SIG-M5 (cell line): ENCODE measurements around the gene SP3.
A peak's percentile ranks its signal among the peaks of the same experiment; 100 is the strongest.

Experiments
- DNase-seq: peaks from one replicate; lab custom pipeline; 2025; lab: John Stamatoyannopoulos, UW

Gene SP3

DNA sequence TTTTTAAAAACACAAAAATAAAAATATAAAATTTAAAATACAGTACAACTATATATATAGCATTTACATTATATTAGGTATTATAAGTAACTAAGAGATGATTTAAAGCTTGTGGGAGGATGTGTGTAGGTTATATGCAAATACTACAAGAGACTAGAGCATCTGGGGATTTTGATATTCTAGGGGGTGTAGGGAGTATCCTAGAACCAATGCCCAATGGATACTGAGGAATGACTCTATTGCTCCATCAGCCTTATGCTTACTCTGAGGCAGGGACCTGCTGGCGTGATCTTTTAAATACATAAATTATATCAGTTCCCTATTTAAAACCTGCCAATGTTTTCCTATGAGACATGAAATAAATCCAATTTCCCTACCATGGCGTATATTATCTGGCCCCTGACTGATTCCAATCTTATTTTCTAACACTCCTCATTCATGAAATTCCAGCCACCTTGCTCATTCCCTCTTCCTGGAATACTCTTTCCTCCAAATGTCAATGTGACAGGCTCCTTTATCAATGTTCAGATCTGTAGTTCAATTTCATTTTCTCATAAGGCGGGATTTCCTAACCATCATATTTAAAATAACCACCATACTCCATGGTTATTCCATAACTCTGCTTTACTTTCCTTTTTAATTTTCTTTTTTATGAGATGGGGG lies 22.2 kb downstream of the SP3 start:
- no peak for DNase-seq

- no peak for DNase-seq
These were observed 23.6 kb downstream of the SP3 start for GRCh38 chr2:173941567-173941966.

DNA sequence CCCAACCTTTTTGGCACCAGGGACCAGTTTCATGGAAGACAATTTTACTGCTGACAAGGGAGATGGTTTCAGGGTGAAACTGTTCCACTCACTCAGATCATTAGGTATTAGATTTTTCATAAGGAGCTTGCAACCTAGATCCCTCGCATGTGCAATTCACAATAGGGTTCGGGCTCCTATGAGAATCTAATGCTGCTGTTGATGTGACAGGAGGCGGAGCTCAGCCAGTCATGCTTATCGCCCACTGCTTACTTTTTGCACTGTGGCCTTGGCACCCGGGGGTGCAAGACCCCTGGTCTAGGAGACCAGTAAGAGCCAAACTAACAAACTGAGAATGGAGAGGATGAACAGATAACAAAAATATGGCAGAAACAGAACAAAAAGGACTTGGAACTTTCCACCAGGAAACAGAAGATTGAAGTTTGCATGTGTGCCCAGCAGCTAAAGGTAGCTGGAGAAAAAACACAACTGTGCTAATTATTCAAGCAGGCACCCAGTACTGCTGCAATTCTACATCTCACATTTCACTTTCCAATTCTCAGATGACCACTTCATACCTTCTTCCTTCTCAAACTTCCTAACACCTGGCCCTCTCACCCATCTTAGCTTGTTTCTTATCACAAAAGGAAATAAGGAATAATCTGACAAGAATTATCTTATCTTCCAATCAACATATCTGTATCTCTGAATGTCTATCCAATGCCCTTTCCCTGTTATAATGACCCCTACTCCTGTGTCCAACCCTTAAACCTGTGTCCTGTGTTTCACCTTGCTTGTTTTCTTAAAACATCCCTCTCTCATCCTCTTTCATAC lies 24.8 kb downstream of the SP3 start:
- DNase-seq = no peak

DNA sequence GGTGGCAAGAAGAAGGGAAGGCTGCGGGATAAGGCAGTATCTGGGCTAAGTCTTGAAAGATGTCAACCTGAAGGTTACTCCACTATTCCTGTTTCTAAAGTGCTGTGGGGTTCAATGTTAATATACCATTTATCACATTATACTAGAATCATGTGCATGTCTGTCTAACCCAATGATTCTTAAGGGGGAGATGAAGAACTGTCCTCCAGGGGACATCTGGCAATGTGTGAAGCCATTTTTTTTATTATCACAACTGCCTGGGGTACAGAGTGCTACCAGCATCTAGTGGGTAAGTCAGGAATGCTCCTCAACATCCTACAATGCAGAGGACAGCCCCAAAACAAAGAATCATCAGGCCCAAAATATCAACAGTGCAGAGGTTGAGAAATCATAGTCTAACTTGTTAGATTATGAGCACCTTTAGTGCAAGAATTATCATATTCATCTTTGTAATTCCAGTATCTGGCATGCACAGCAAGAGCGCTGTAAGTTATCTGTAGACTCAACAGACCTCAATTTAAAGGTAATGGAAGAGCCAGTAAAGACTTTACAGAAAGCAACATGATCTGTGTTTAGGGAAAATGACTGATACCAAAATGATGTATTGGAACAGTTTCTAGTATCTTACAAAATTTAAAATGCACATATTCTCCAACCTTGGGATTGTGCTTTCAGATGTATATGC lies 26.3 kb downstream of the SP3 start:
- DNase-seq = no peak

DNA sequence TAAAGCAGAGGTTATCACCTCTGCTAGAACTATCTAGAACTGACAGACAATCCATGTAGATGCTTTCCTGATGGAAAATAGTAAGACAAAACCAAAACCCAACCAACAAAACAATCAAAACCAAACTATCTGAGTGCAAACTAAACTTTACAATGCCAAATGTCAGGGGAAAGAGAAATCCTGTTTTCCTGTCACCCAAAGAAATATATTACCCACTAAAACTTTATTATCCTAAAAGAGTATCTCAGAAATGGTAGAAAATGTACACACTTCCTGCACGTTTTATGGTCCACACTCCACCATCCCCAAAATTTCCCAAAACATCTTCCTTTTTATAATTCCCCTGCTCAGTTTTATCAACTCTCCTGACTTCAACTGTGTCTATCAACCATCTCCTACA lies 29.9 kb downstream of the SP3 start:
- DNase-seq = no peak

DNA sequence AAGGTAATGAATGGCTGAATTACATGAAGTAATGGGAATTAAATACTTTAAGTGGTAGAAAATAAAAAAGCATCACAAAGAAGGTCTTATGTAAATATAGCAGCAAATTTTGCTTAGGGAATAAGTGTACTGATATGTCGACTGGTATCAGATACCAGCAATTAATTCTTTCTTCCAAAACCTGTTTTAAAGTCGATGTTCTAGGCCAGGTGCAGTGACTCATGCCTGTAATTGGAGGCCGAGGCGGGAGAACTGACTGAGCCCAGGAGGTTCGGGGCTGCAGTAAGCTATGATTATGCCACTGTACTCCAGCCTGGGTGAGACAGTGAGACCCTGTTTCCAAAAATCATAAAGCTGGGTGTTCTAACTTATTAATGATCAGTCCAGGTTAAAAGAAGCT lies 30.3 kb downstream of the SP3 start:
- DNase-seq = no peak

DNA sequence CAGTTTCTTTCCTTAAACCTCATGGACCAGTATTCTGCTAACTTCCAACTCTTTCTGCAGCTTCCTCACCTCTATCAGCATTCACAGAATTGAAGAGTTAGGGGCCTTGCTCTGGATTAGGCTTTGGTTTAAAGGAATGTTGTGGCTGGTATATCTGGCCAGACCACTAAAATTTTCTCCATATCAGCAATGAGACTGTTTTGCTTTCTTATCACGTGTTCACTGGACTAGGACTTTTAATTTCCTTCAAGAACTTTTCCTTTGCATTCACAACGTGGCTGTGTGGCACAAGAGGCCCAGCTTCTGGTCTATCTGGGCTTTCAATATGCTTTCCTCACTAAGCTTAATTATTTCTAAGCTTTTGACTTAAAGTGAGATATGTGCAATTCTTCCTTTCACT lies 33.4 kb downstream of the SP3 start:
- no peak for DNase-seq

DNA sequence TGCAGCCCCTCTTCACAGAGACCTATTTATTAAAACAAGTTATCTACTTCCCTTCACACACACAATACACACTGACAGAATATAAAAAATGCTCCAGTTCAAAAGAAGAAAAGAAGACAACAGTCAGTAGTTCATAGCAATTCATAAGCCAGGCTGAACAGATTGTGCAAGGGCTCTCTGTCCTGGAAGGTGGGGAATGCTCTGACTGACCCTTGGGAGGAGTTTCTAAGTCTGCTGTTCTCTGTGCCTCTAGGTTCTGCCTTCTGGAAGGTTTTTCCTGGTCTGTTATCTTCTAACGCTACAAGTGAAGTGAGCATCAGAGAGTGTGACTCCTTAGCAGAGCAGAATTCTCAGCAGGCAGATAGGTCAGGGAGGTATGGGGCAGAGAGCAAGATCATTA lies 35.7 kb downstream of the SP3 start:
- DNase-seq = no peak

DNA sequence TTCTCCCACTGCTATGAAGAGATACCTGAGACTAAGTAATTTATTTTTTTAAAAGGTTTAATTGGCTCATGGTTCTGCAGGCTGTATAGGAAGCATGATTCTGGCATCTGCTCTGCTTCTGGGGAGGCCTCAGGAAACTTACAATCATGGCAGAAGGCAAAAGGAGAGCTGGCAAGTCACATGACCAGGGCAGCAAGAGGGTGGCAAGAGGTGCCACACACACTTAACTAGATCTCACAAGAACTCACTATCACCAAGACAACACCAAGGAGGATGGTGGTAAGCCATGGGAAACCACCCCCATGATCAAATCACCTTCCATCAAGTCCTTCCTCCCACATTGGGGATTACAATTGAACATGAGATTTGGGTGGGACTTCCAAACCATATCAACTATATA lies 38.3 kb downstream of the SP3 start:
- no peak for DNase-seq

GRCh38 chr2:173924285-173924684 lies 40.9 kb downstream of the SP3 start:
- DNase-seq = no peak

DNA sequence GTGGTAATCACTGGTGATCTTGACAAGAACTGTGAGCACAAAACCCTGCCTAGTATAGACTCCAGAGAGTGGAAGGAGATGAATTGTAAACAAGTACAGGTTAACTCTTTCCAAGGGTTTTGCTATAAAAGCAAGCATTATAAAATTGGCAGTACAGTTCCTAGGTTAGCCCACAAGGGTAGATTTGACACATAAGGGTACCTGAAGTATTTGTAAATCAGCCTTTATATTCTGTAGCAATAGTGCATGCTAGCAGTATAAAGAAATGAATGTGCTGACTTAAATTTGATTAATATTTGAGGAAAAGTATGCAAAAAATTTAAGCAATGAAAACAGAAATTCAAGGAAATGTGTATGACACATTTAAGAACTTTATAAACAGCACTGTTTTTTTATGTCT lies 42.4 kb downstream of the SP3 start:
- no peak for DNase-seq

DNA sequence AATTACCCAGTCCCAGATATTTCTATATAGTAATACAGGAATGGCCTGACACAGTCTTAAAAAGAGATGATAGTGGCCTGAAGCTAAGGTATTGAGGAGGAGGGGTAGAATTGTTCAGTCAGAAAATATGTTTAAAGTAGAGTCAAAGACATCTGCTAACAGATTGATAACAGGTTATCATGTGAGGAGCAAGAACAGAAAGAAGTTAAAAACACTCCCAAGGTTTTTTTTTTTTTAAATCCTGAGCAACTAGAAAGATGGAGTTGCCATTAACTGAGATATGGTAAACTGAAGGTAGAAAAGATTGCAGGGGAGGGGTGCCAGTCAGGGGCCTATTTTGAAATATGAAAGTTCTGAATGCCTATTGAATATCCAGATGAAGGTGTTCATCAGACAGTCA lies 43.1 kb downstream of the SP3 start:
- no peak for DNase-seq

DNA sequence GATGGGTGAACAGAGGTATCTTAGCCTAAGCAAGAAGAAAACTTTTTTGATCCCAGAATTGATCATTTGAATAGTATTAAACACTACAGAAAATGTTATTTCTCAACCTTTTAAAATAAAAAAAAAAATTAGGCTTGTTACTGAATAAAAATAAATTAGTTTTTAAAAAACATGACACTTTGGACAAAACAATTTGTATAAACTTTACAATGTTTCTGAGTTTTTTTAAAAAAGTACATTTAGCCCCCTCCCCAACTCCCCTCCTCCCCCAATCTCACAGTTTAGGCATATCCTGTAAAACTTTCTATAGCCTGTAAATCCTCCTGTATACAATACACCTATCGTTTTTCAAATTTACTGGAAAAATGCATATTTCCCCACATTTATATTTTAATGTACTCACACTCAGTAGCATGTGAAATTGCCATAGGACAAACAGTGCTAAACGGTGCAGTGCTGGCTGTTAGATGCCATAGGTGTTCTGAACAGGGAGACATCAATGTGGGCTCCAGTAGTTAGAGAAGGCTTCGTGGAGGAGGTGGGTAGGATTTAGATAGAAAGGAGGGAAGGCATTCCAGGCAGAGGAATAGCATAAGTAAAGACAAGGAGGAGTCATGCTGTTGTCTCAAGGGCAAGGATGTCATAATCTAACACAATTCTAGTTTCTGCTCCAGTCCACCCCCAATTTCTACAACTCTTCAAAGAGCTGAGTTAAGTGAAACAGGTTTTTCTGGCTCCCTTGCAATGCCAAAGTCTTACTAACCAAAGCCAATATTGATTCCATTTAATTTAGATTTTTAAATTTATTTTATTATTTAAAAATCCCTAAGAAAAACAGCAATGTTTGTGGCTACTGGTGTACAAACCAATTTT lies 50.9 kb downstream of the SP3 start:
- DNase-seq = no peak

DNA sequence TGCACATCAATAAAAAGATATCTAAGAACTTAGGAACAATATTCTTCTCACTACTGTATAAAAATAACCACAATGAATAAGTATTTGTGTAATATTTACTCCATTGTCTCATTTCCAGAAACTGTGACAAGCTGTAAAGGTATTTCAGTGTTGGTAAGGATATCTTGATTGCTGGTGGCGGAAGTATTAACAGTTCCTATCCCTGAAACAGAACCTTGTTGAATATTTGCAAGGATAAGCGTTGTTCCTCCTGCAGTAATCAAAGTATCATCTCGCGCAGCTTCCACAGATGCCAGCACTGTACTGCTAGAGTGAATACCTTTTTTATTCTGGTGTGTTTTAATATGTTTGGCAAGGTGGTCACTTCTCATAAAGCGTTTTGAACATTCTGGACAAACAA lies 55.3 kb downstream of the SP3 start:
- no peak for DNase-seq

- DNase-seq = no peak
These were observed 58.5 kb downstream of the SP3 start for GRCh38 chr2:173906626-173907025.

DNA sequence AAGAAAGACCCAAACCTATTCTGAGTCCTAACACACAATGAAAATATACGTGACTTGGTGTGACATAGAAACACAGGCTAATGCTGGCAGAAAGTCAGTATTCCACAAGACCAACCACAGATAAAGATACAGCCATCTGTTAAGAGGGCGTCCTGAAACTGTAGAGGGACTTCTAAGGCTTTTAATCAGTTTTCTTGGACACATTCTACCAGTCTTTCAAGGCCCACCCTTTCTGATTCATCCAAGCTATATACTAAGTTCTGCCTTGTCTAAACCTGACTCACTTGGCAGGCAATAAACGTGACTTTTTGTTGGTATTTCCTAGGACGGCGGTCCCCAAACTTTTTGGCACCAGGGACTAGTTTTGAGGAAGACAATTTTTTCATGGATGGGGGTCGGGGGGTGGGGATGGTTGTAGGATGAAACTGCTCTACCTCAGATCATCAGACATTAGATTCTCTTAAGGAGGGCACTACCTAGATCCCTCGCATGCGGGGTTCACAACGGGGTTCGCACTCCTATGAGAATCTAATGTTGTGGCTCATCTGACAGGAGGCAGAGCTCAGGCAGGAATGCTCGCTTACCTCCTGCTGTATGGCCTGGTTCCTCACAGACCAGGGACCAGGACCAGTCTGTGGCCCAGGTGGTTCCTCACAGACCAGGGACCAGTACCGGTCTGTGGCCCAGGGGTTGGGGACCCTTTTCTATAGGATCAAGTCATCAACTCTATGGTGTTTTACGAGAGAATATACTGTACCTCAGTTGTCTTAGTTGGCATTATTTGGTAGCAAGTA lies 61.4 kb downstream of the SP3 start:
- DNase-seq = no peak

DNA sequence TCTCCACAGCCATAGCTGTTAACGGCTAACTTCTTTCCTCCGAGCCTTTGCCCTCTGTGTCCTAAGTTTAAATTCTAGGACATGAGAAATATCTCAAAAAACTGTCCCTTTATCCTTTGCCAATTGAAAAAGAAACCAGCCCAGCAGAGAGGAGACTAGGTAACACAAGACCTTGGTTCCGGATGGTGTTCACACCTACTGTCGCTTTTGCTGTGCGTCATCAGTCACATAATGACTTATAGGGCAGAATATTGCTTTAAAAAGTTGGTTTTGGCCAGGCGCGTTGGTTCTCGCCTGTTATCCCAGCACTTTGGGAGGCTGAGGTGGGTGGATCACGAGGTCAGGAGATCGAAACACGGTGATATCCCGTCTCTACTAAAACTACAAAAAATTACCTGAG lies 66.2 kb downstream of the SP3 start:
- no peak for DNase-seq

DNA sequence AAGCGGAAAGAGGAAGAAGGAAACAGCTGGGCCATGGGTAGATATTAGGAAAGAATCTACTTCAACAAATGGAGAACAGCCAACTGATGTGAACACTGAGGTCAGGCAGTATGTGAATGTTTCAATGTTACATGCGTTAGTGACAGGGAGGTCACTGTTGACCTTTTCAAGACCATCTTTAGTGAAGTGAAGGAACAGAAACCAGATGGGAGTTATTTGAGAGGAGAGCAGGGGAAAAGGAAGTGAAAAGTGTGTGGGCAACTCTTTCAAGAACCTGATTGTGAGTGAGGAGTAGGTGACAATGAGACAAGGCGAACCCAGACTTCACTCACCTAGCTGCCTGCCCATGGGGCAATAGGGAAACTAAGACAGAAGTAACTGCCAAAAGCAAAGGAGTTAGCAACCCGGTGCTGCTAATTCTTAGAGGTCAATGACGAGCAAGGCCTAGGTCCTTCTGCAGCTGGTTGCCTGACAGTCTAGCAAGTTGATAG lies 67.0 kb downstream of the SP3 start:
- DNase-seq = peak; percentile 40

- DNase-seq = no peak
These were observed 68.4 kb downstream of the SP3 start for GRCh38 chr2:173896755-173897154.

DNA sequence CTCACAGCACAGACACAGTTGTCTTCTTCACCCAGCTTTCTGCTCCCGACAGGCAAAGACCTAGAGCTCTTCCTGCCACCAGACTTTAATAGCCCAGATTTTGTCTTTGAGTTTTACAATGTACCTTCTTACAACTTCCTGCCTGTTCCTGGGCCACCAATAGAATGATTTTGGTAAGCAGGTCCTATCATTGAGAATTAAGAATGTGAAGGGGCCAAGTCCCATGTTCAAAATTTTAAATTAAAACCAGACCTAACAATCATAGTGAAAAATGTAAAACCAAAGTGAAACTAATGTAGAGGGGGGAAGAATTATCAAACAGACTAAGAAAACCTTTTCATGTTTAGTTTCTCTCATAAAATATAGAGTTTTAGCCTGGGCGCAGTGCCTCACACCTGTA lies 72.8 kb downstream of the SP3 start:
- DNase-seq = no peak

- no peak for DNase-seq
These were observed 73.7 kb downstream of the SP3 start for GRCh38 chr2:173891315-173892037.
